Fibroblast of upper back skin (primary cell): ENCODE results near the gene KDM8.
"Not testable (repeated sequence)": the region's sequence is repeated elsewhere in the genome, so short reads cannot be mapped to it uniquely, and the experiment has no call there.

Experiments
- DNase-seq: peaks from one replicate; pipeline ENCODE4 v3.0.0-alpha.2; 2013

The KDM8 gene

DNA sequence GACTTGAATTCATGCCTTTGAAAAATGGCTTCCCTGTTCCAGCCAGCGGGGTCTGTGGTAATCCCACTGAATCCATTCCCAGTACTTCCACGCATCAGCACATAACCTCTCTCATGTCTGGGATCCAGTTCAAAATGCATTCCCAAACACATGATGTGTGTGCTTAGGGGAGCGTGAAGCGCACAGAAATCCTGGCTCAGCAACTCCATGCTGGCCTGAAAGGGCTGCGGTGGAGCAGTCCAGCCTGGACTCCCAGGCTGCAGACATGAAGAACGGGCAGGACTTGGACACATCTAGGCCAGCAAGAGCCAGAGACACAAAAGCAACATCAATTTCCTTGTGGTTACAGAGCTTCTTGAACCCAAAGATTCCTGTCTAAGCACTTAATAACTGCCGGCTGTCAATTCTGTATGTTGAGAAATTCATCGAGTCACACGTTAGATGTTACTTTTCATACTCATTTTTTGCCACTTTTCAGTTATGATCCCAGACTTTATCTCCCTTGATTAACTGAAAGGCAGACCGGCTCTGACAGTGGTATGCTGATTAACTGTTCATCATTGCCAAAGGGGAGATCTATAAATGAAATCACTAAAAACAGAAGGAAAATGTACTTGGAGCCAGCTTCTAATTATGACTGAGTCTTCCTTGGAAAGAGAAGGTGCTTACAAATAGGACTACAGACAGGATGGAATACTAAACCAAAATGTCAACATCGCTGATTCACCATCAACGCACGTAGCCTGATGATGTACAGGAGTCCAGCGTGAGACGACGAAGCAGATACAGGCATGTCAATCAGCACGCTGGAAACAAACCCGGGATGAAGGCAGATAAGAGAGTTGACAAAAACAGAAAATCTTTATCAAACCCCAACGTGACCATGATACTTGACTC lies 42.2 kb downstream of the KDM8 start:
- peak; percentile 92 for DNase-seq

DNA sequence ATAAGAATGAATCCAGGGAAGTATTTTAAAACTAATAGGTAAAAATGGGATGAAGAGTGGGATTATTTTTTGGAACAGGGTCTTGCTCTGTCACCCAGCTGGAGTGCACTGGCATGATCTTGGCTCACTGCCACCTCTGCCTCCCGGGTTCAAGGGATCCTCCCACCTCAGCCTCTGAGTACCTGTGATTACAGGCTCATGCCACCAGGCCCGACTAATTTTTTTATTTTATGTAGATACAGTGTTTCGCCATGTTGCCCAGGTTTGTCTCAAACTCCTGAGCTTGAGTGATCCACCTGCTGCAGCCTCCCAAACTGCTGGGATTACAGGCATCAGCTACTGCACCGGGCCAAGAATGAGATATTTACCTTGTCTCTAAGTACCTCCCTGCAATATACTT lies 43.1 kb downstream of the KDM8 start:
- no peak for DNase-seq

DNA sequence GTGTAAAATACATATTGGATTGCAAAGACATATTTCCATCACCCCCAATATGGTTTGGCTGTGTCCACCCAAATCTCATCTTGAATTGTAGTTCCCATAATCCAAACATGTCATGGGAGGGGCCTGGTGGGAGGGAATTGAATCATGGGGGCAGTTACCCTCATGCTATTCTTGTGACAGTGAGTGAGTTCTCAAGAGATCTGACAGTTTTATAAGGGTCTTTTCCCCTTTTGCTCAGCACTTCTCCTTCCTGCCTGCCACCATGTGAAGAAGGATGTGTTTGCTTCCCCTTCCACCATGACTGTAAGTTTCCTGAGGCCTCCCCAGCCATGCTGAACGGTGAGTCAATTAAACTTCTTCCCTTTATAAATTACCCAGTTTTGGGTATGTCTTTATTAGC lies 43.8 kb downstream of the KDM8 start:
- not testable (repeated sequence) for DNase-seq

DNA sequence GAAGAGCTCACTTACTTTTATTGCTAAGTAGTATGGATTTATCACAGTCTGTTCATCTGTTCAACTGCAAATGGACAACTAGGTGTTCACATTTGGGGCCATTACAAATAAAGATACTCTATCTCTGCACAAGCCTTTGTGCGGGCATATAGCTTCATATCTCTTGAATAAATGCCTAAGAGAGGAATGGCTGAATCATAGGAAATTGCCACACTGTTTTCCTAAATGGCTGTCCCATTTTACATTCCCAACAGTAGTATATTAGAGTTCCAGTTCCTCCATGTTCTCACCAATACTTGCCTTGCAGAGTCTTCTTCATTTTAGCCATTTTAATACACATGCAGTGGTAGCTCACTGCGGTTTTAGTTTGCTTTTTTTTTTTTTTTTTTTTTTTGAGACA lies 44.7 kb downstream of the KDM8 start:
- no peak for DNase-seq

DNA sequence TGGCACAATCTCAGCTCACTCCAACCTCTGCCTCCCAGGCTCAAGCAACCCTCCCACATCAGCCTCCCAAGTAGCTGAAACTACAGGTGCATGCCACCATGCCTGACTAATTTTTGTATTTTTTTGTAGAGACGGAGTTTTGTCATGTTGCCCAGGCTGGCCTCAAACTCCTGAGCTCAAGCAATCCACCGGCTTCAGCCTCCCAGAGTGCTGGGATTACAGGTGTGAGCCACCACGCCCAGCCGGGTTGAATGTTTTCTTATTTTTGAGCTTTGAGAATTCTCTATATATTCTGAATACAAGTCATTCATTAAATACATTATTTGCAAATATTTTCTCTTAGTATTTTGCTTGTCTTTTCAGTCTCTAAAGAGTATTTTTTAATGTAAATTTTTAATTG lies 45.6 kb downstream of the KDM8 start:
- not testable (repeated sequence) for DNase-seq

DNA sequence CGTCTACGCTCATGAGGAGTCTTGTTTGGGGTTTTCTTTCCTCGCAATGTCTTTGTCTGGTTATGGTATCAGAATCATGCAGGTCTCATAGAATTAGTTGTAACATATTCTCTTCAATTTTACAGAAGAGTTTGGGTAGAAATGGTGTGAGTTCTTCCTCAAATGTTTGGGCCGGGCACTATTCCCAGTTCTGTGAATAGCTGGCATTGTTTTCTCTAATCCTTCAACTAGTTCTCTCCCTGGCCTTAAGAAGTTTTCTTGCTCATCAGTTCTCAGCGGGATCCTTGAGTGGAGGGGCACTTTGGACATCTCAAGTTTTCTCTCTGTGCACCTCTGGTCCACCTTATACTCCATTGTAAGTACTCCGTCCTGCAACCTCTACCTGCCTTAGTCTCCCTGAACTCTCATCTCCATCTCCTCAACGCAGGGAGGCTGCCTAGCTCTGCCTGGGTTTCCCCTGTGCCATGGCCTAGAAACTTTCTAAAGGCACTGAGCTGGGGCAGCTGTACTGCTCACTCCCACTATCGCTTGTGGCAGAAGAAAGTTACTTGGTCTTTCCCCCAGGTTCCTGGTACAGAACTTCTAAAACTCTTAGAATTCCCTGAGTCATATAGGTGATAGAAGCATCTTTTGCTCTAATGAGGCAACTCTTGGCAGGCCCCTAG lies 48.3 kb downstream of the KDM8 start:
- no peak for DNase-seq

DNA sequence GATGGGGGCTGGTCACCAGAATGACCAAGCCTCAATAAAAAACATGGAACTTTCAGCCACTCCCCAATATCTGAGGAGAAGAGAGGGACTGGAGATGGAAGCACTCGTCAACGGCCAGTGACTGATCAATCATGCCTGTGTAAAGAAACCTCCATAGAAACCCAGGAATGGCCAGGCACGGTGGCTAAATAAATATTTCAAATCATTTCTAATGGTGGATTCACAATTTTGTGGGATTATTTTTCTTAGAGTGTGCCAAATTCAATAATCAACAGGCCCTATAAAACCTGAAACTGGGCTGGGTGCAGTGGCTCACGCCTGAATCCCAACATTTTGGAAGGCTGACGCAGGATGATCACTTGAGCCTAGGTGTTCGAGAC lies 48.9 kb downstream of the KDM8 start:
- DNase-seq, result no peak

DNA sequence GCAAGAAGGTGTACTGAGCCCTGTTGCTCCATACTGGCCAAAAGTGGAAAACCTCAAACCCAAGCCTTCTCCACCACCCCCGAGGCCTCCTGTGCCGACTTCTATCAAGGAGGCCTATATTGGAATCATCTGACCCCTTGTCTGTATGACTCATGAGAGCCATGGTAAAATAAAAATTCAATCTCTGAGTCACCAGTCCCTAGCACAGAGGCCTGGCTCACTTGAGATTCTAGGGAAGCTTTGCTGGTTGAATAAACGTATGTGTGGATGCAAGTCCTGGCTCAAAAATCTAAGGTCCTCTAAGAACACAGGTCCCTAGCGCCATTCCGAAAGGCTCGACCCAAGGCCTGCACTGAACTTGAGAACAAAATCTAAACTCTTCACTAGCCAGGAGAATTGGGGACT lies 50.2 kb downstream of the KDM8 start:
- peak; percentile 84 for DNase-seq

DNA sequence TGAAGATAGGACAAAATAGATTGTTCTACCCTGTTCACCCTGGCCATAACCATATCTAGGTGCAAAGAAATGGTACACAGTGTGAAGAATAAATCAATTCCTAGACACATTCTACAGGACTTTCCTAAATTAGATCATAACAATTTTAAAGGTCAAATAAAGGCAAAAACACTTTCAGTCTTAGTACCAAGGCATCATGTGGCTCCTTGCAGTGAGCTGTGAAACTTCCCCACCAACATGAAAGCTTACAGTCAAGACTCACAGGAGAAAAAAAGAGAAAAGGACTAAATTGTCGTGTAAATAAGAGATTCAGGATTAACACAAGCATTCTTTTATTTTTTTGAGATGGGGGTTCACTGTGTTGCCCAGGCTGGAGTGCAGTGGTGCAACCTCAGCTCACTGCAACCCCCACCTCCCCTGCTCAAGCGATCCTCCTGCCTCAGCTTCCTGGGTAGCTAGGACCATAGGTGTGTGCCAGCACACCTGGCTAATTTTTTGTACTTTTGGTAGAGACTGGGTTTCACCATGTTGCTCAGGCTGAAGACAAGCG lies 51.0 kb downstream of the KDM8 start:
- no peak for DNase-seq

DNA sequence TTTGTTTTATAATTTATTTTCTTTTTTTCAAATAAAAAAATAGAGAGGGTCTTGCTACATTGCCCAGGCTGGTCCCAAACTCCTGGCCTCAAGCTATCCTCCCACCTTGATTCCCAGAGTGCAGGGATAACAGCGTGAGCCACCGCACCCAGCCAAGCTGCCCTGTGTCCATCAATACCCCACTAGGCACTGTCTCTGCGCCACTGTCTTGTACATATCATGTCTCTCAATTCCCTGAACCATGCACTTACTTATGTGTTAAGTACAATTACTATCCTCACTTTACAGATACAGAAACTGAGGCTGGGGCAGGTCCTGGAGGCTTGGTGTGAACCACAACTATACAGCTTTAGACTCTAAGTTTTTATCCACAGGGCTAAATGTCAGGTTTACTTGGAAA lies 53.5 kb downstream of the KDM8 start:
- DNase-seq, result no peak

DNA sequence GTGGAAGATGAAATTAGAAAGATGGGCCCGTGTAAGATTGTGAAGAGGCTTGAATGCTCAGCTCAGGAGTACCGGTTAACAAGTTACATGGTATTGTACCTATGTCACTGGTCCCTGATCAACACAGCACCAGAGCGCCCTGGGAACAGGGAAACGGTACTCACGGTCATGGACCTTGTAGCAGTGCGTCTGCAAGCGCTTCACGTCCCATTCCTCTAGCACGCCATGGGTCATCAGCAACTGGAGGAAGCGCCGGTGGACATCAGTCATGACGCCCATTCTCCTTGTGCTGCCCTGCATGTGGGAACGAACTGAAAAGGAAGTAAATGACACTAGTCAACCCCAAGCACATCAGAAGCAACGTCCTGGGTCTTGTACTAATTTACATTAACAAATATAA lies 53.9 kb downstream of the KDM8 start:
- no peak for DNase-seq

DNA sequence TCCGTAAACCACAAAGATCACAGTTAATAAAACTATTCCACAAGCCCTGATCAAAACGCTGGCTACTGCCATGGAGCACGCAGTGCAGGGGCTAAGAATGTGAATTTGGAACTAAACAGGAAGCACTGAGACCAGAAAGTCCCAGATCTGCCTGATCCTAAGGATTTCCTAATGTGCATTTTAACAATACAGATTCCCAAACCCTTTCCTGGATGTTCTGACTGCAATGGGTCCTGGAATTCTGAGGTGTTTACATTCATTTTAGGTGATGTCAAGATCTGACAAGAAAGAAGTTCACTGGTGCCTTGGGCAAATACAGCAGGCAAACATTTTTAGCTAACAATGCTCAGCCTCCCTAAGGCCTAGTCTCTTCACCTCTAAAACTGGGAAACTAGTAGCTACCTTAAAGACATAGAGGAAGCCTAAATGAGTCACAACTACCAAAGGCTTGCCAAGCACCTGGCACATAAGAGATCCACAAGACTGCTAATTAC lies 55.0 kb downstream of the KDM8 start:
- peak; percentile 27 for DNase-seq

DNA sequence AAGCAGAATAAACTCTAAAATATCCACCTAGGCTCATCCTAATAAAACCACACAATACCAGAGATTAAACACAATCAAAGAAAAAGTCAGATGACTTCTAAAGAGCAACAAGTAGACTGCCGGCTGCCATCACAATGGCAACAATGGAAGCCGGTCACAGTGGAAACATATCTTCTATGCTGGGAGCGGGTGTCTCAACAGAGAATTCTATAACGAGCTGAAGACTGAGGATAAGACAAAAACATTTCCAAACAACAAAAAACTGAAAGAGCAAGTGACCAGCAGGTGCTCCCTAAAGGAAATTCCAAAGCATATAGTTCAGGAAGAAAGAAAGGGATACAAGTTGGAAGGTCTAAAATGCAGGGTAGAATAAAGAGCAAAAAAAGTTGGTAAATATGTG lies 56.4 kb downstream of the KDM8 start:
- DNase-seq, result no peak

DNA sequence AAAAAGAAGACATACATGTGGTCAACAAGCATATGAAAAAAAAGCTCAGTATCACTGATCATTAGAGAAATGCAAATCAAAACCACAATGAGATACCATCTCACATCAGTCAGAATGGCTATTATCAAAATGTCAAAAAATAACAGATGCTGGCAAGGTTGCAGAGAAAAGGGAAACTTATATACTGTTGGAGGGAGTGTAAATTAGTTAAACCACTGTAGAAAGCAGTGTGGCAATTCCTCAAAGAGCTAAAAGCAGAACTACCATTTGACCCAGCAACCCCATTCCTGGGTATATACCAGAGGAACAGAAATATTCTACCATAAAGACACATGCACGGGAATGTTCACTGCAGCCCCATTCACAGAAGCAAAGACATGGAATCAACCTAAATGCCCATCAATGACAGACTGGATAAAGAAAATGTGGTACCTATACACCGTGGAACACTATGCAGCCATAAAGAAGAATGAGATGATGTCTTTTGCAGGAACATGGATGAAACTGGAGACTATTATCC lies 59.6 kb downstream of the KDM8 start:
- not testable (repeated sequence) for DNase-seq

DNA sequence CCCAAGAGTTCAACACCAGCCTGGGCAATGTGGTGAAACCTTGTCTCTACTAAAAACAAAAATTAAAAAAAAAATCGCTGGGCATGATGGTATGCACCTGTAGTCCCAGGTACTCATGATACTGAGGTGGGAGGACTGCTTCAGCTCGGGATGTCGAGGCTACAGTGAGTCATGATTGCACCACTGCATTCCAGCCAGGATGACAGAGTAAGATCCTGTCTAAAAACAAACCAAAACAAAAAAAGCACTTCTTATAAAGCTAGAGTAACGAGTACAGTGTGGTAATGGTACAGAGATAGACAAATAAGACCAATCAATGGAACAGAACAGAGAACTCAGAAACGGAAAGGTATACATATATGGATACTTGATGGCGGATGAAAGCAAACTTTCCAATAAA lies 60.8 kb downstream of the KDM8 start:
- DNase-seq, result peak; percentile 69

DNA sequence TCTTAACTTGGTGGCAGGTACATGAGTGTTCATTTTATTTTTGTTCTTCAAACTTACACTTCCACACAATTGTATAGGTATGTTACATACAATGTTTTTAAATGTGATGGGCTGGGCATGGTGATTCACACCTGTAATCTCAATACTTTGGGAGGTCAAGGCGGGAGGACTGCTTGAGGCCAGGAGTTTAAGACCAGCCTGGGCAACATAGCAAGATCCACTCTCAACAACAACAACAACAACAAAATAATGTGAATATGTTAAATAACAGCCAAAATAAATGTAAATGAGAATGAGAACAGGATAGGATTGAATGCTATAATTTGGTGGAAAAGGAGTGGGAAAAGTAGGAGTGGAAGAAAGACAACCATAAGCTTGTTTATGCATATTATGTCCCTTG lies 62.7 kb downstream of the KDM8 start:
- DNase-seq, result no peak

DNA sequence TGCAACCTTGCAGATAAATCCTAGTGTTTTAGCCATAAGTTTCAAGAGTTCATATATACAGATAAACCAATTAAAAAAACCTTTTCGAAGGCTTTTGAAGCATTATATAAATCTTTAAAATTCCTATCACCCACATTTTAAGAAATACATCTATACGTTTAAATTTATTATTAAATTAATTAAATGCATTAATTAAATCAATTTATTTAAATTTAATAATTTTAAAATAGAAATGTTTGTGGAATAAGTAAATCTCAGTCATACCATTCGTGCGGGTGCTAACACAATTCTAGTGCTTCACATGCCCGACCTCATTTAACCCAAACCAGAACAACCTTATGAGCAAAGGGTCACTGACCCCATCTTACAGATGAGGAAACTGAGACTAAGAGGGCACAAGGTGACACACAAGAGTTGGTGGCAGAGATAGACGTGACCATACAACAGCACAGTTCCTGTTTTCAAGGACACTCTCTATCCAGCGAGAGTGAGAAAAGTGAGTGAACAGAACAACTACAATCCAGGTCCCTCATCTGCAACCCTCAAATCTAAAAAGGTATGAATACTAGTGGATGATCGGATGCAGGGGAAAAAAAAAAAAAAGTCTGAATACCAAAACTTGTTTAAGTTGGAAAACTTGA lies 63.8 kb downstream of the KDM8 start:
- no peak for DNase-seq

DNA sequence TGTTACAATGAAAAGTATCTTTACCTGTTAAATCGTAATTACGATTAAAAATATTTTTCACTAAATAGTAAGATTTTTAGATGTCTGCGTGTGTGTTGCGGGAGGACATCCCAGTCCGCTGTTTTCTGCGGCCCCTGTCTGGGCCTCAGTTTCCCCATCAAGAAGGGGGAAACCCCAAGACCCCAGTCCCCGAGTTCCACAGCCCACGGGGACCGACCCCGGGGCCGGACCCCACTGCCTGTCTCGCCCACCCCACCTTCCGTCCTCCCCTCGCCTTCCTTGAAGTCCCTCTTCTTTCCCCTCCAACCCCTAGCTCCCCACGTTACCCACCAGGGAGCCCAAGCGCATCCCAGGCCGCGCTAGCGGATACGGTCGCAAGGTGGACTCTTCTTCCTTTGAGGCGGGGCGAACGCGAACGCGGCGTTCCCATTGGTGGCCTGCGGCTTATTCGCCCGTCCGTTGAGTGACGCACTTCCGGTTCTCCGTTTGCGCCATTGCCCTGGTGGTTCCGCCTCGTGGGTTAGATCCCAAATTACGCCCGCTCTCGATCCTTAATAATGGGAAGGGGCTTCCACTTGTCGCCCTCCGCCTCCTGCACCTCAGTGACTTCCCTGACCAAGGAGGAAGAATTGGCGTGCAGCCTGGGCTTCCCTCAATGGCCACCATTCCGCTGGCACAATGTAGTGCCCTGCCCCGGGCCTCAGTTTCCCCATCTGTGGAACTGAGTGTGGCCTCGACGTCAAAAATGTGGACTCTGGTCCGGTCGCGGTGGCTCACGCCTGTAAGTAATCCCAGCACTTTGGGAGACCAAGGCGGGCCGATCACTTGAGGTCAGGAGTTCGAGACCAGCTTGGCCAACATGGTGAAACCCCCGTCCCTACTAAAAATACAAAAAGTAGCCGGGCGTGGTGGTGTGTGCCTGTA lies 65.3 kb downstream of the KDM8 start, which contains the start of gene NSMCE1:
Gene NSMCE1 (minus strand): TSS at position 397 of the 924 bp plus-strand sequence. CDS start 11,202 bp downstream, outside the sequence.
- peak; percentile 96 for DNase-seq

DNA sequence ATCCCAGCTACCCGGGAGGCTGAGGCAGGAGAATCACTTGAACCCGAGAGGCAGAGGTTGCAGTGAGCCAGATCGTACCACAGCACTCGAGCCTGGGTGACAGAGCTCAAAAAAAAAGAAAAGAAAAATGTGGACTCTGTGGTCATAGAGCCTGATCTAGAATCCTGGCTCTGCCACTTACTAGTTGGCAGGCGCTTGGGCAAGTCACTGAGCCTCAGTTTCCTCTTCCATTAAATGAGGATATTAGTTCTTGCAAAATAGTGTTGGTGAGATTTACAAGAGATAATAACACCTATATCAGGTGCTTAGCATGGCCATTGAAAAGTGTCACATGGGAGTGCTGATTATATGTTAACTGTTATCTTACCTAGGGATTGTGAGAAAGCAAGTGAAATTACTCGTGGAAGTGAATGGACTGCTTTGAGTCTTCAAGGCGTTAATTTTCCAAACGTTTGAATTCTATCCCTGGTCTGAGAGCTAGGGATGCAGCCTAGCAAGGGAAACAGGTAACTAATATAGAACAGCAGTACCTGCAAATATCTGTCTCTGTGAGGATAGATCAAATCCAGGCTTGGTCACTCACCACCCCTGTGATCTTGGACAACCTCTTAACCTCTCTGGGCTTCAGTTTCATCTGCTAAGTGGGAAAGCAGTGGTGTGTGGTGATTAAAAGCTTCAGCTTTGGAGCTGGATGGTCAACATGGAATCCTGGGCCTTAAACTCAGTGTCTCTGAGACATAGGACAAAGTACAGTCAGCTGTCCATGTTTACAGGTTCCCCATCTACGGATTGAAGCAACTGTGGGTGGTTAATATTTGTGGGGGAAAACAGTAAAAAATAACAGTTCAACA lies 66.2 kb downstream of the KDM8 start:
- DNase-seq, result no peak

DNA sequence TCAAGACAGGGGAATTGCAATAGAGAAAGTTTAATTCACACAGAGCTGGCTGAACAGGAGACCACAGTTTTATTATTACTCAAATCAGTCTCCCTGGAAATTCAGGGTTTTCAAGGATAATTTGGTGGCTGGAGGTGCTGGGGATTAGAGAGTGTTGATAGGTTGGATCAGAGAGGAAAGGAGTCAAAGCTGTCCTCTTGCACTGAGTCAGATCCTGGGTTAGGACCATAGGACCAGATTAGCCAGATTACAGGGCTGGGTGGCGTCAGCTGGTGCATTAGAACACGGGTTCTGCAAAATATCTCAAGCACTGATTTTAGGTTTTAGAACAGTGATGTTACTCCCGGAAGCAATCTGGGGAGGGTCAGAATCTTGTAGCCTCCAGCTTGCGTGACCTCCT lies 67.0 kb downstream of the KDM8 start:
- no peak for DNase-seq
